ENCODE results near the gene IKBKE.

Gene IKBKE

GRCh38 chr1:206435445-206435844 is 34.8 kb upstream of the IKBKE start:
- in situ Hi-C loops (cut with MboI; ENCODE audit: low sequenced_read_pairs, unreplicated experiment) = no loop called here
- DNase-seq (ENCODE audit: low spot score) = no peak
- TF ChIP-seq CTCF (IDR thresholded peaks at IDR 0.05; ENCODE audit: borderline replicate concordance, control extremely low read depth, extremely low read depth, insufficient read depth, missing control alignments) = no peak

GRCh38 chr1:206438554-206438953 is 31.7 kb upstream of the IKBKE start:
- TF ChIP-seq CTCF (IDR thresholded peaks at IDR 0.05; ENCODE audit: borderline replicate concordance, control extremely low read depth, extremely low read depth, insufficient read depth, missing control alignments) = no peak
- in situ Hi-C loops (cut with MboI; ENCODE audit: low sequenced_read_pairs, unreplicated experiment) = no loop called here
- no peak for DNase-seq (ENCODE audit: low spot score)

GRCh38 chr1:206439205-206439604 is 31.1 kb upstream of the IKBKE start:
- in situ Hi-C loops (cut with MboI; ENCODE audit: low sequenced_read_pairs, unreplicated experiment) = no loop called here
- TF ChIP-seq CTCF (IDR thresholded peaks at IDR 0.05; ENCODE audit: borderline replicate concordance, control extremely low read depth, extremely low read depth, insufficient read depth, missing control alignments) = no peak
- DNase-seq (ENCODE audit: low spot score) = no peak

GRCh38 chr1:206441336-206441967 is 28.8 kb upstream of the IKBKE start:
- TF ChIP-seq CTCF (IDR thresholded peaks at IDR 0.05; ENCODE audit: borderline replicate concordance, control extremely low read depth, extremely low read depth, insufficient read depth, missing control alignments) = no peak
- no peak for DNase-seq (ENCODE audit: low spot score)
- in situ Hi-C loops (cut with MboI; ENCODE audit: low sequenced_read_pairs, unreplicated experiment) = no loop called here

GRCh38 chr1:206442101-206442500 is 28.2 kb upstream of the IKBKE start:
- no peak for TF ChIP-seq CTCF (IDR thresholded peaks at IDR 0.05; ENCODE audit: borderline replicate concordance, control extremely low read depth, extremely low read depth, insufficient read depth, missing control alignments)
- in situ Hi-C loops (cut with MboI; ENCODE audit: low sequenced_read_pairs, unreplicated experiment) = no loop called here
- no peak for DNase-seq (ENCODE audit: low spot score)

- no peak for DNase-seq (ENCODE audit: low spot score)
- in situ Hi-C loops (cut with MboI; ENCODE audit: low sequenced_read_pairs, unreplicated experiment) = no loop called here
- TF ChIP-seq CTCF (IDR thresholded peaks at IDR 0.05; ENCODE audit: borderline replicate concordance, control extremely low read depth, extremely low read depth, insufficient read depth, missing control alignments) = no peak
These were observed 25.2 kb upstream of the IKBKE start for GRCh38 chr1:206445116-206445515.

Measured in GM13976 (cell line).